Measurements from ENCODE around the gene KLK15.
A peak's percentile ranks its signal among the peaks of the same experiment; 100 is the strongest.

KLK15 gene

GRCh38 chr19:50833117-50833801 is at the start of gene KLK15:
Gene KLK15, minus strand, starts transcription at chr19:50833574. Its CDS starts 2,082 bp downstream, at chr19:50831492.
- Mint-ChIP-seq H3K4me3 (no peak within 1 kb of the TSS), H3K27me3 (peaks cover 74% of the 10 kb centered on the region), H3K27ac (no peak within 1 kb of the TSS), H3K9me3 (no peaks in the 10 kb centered on the region), H3K4me1 (ENCODE audit: low read depth) (peaks cover 11% of the 10 kb centered on the region), H3K36me3 (ENCODE audit: low read depth) (no peaks in the 10 kb centered on the region)
- no peak for DNase-seq

GRCh38 chr19:50882188-50882587 is 48.8 kb upstream of the KLK15 start:
- Mint-ChIP-seq H3K27me3 (peaks cover 72% of the 10 kb centered on the region), H3K27ac (no peak overlapping the region), H3K4me3 (no peak overlapping the region), H3K4me1 (ENCODE audit: low read depth) (no peaks in the 10 kb centered on the region), H3K9me3 (no peaks in the 10 kb centered on the region), H3K36me3 (ENCODE audit: low read depth) (no peaks in the 10 kb centered on the region)
- no peak for DNase-seq

DNA sequence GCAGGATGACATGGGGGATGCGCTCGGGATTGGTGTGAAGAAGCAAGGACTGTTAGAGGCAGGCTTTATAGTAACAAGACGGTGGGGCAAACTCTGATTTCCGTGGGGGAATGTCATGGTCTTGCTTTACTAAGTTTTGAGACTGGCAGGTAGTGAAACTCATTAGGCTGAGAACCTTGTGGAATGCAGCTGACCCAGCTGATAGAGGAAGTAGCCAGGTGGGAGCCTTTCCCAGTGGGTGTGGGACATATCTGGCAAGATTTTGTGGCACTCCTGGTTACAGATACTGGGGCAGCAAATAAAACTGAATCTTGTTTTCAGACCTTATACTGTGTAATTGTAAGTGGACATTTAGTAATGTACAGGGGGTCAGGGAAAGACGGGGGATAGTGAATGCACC is 46.9 kb upstream of the KLK15 start:
- peaks cover 58% of the 10 kb centered on the region for H3K27me3 Mint-ChIP-seq
- H3K4me1 Mint-ChIP-seq (ENCODE audit: low read depth): no peaks in the 10 kb centered on the region
- DNase-seq: no peak
- H3K36me3 Mint-ChIP-seq (ENCODE audit: low read depth): no peaks in the 10 kb centered on the region
- H3K9me3 Mint-ChIP-seq: no peaks in the 10 kb centered on the region
- no peak overlapping the region for H3K4me3 Mint-ChIP-seq
- H3K27ac Mint-ChIP-seq: no peak overlapping the region

DNA sequence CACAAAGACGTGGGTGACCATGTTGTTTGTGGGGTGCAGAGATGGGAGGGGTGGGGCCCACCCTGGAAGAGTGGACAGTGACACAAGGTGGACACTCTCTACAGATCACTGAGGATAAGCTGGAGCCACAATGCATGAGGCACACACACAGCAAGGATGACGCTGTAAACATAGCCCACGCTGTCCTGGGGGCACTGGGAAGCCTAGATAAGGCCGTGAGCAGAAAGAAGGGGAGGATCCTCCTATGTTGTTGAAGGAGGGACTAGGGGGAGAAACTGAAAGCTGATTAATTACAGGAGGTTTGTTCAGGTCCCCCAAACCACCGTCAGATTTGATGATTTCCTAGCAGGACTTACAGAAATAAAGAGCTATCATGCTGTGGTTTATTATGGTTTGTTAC is 45.5 kb upstream of the KLK15 start:
- Mint-ChIP-seq H3K27ac (no peak overlapping the region), H3K36me3 (ENCODE audit: low read depth) (no peaks in the 10 kb centered on the region)

GRCh38 chr19:50877338-50877737 is 44.0 kb upstream of the KLK15 start:
- Mint-ChIP-seq H3K36me3 (ENCODE audit: low read depth) (no peaks in the 10 kb centered on the region), H3K9me3 (no peaks in the 10 kb centered on the region), H3K4me3 (no peak overlapping the region), H3K4me1 (ENCODE audit: low read depth) (no peaks in the 10 kb centered on the region), H3K27me3 (peaks cover 51% of the 10 kb centered on the region), H3K27ac (no peak overlapping the region)
- no peak for DNase-seq

More for the DNA sequence above, 45.5 kb upstream of the KLK15 start:
- H3K4me1 Mint-ChIP-seq (ENCODE audit: low read depth): no peaks in the 10 kb centered on the region
- no peak for DNase-seq
- H3K27me3 Mint-ChIP-seq: peaks cover 54% of the 10 kb centered on the region
- H3K4me3 Mint-ChIP-seq: no peak overlapping the region
- H3K9me3 Mint-ChIP-seq: no peaks in the 10 kb centered on the region

- no peaks in the 10 kb centered on the region for H3K9me3 Mint-ChIP-seq
- H3K36me3 Mint-ChIP-seq (ENCODE audit: low read depth): no peaks in the 10 kb centered on the region
- no peaks in the 10 kb centered on the region for H3K4me1 Mint-ChIP-seq (ENCODE audit: low read depth)
- no peak overlapping the region for H3K4me3 Mint-ChIP-seq
- H3K27me3 Mint-ChIP-seq: peaks cover 50% of the 10 kb centered on the region
- DNase-seq: no peak
- no peak overlapping the region for H3K27ac Mint-ChIP-seq
Observed at GRCh38 chr19:50876456-50876855, 43.1 kb upstream of the KLK15 start.

- no peaks in the 10 kb centered on the region for H3K36me3 Mint-ChIP-seq (ENCODE audit: low read depth)
- H3K27ac Mint-ChIP-seq: no peak overlapping the region
- H3K9me3 Mint-ChIP-seq: no peaks in the 10 kb centered on the region
- DNase-seq: no peak
- no peaks in the 10 kb centered on the region for H3K4me1 Mint-ChIP-seq (ENCODE audit: low read depth)
- H3K4me3 Mint-ChIP-seq: no peak overlapping the region
- H3K27me3 Mint-ChIP-seq: peaks cover 53% of the 10 kb centered on the region
Observed at GRCh38 chr19:50875795-50876422, 42.5 kb upstream of the KLK15 start.

DNA sequence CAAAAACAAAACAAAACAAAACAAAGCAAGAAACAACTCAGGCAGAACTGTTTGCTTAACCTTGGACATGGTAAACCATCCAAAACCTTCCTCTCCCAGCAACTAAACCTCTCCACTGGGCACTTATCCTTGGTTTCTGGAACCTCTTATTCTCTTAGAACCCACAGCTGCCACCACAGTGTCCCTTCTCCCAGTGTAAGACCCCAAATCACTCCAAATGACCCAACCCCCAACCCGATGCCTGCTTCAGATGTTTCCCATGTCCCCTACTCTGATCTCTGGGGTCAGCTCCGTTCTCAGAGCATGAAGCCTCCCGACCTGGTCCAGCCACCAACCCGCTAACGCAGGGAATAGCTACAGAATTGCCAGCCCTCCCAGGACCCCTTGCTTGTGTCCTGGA is 40.8 kb upstream of the KLK15 start:
- Mint-ChIP-seq H3K9me3 (no peaks in the 10 kb centered on the region), H3K4me3 (no peak overlapping the region), H3K27ac (no peak overlapping the region), H3K4me1 (ENCODE audit: low read depth) (no peaks in the 10 kb centered on the region), H3K27me3 (peaks cover 49% of the 10 kb centered on the region), H3K36me3 (ENCODE audit: low read depth) (no peaks in the 10 kb centered on the region)
- no peak for DNase-seq

GRCh38 chr19:50873056-50873455 is 39.7 kb upstream of the KLK15 start, which contains the start of gene KLK2:
Gene KLK2, plus strand, starts transcription at chr19:50873439. Its CDS starts 35 bp downstream, at chr19:50873474.
- no peak within 1 kb of the TSS for H3K4me3 Mint-ChIP-seq
- H3K27ac Mint-ChIP-seq: no peak within 1 kb of the TSS
- DNase-seq: no peak
- no peaks in the 10 kb centered on the region for H3K36me3 Mint-ChIP-seq (ENCODE audit: low read depth)
- no peaks in the 10 kb centered on the region for H3K4me1 Mint-ChIP-seq (ENCODE audit: low read depth)
- H3K9me3 Mint-ChIP-seq: no peaks in the 10 kb centered on the region
- peaks cover 49% of the 10 kb centered on the region for H3K27me3 Mint-ChIP-seq

- Mint-ChIP-seq H3K4me1 (ENCODE audit: low read depth) (no peaks in the 10 kb centered on the region), H3K4me3 (no peak overlapping the region), H3K27me3 (peaks cover 60% of the 10 kb centered on the region), H3K9me3 (no peaks in the 10 kb centered on the region), H3K36me3 (ENCODE audit: low read depth) (no peaks in the 10 kb centered on the region), H3K27ac (no peak overlapping the region)
- DNase-seq: peak; percentile 36
Observed at GRCh38 chr19:50870417-50871089, 37.2 kb upstream of the KLK15 start.

DNA sequence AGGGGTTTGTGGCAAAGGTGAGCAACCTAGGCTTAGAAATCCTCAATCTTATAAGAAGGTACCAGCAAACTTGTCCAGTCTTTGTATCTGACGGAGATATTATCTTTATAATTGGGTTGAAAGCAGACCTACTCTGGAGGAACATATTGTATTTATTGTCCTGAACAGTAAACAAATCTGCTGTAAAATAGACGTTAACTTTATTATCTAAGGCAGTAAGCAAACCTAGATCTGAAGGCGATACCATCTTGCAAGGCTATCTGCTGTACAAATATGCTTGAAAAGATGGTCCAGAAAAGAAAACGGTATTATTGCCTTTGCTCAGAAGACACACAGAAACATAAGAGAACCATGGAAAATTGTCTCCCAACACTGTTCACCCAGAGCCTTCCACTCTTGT is 36.1 kb upstream of the KLK15 start:
- Mint-ChIP-seq H3K4me3 (no peak overlapping the region), H3K27me3 (peaks cover 66% of the 10 kb centered on the region), H3K36me3 (ENCODE audit: low read depth) (no peaks in the 10 kb centered on the region), H3K4me1 (ENCODE audit: low read depth) (no peaks in the 10 kb centered on the region), H3K27ac (no peak overlapping the region), H3K9me3 (no peaks in the 10 kb centered on the region)
- no peak for DNase-seq

DNA sequence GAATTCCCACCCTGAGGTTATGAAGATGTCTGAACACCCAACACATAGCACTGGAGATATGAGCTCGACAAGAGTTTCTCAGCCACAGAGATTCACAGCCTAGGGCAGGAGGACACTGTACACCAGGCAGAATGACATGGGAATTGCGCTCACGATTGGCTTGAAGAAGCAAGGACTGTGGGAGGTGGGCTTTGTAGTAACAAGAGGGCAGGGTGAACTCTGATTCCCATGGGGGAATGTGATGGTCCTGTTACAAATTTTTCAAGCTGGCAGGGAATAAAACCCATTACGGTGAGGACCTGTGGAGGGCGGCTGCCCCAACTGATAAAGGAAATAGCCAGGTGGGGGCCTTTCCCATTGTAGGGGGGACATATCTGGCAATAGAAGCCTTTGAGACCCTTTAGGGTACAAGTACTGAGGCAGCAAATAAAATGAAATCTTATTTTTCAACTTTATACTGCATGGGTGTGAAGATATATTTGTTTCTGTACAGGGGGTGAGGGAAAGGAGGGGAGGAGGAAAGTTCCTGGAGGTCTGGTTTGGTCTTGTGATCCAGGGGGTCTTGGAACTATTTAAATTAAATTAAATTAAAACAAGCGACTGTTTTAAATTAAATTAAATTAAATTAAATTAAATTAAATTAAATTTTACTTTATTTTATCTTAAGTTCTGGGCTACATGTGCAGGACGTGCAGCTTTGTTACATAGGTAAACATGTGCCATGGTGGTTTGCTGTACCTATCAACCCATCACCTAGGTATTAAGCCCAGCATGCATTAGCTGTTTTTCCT is 28.3 kb upstream of the KLK15 start:
- H3K36me3 Mint-ChIP-seq (ENCODE audit: low read depth): no peaks in the 10 kb centered on the region
- peaks cover 68% of the 10 kb centered on the region for H3K27me3 Mint-ChIP-seq
- no peak for DNase-seq
- no peak overlapping the region for H3K4me3 Mint-ChIP-seq
- H3K27ac Mint-ChIP-seq: no peak overlapping the region
- peaks cover 4% of the 10 kb centered on the region for H3K9me3 Mint-ChIP-seq
- no peaks in the 10 kb centered on the region for H3K4me1 Mint-ChIP-seq (ENCODE audit: low read depth)

DNA sequence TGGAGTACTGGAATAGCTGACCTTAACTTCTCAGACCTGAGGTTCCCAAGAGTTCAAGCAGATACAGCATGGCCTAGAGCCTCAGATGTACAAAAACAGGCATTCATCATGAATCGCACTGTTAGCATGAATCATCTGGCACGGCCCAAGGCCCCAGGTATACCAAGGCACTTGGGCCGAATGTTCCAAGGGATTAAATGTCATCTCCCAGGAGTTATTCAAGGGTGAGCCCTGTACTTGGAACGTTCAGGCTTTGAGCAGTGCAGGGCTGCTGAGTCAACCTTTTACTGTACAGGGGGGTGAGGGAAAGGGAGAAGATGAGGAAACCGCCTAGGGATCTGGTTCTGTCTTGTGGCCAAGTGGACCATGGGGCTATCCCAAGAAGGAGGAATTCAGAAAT is 27.6 kb upstream of the KLK15 start:
- Mint-ChIP-seq H3K27me3 (peaks cover 69% of the 10 kb centered on the region), H3K4me3 (no peak overlapping the region), H3K36me3 (ENCODE audit: low read depth) (no peaks in the 10 kb centered on the region), H3K27ac (no peak overlapping the region), H3K9me3 (peaks cover 4% of the 10 kb centered on the region), H3K4me1 (ENCODE audit: low read depth) (no peaks in the 10 kb centered on the region)
- DNase-seq: no peak

- H3K4me1 Mint-ChIP-seq (ENCODE audit: low read depth): no peaks in the 10 kb centered on the region
- H3K9me3 Mint-ChIP-seq: peaks cover 4% of the 10 kb centered on the region
- peaks cover 76% of the 10 kb centered on the region for H3K27me3 Mint-ChIP-seq
- no peak overlapping the region for H3K4me3 Mint-ChIP-seq
- H3K36me3 Mint-ChIP-seq (ENCODE audit: low read depth): no peaks in the 10 kb centered on the region
- no peak overlapping the region for H3K27ac Mint-ChIP-seq
- DNase-seq: no peak
Observed at GRCh38 chr19:50859849-50860248, 26.5 kb upstream of the KLK15 start.
